NB4 (cell line): ENCODE data around the gene PIP4K2A.

Experiments
- MYC ChIP-seq: IDR thresholded peaks from 2 replicates; pipeline ENCODE4 v1.6.1; 2011; ENCODE audit warnings: low read depth, low read length
- POLR2A ChIP-seq: IDR thresholded peaks from 2 replicates; pipeline ENCODE4 v1.6.1; 2011; ENCODE audit warnings: mild to moderate bottlenecking; ENCODE audit not compliant: insufficient read length; ENCODE audit errors: extremely low read depth
- TF ChIP-seq, protein P1 (sequence below): IDR thresholded peaks from one replicate; pipeline ENCODE4 v1.5.1; 2012; ENCODE audit warnings: low read depth, low read length
- TF ChIP-seq, protein P2 (sequence below): IDR thresholded peaks from 2 replicates; pipeline ENCODE4 v1.6.1; 2011; ENCODE audit warnings: low read depth, low read length

DNA sequence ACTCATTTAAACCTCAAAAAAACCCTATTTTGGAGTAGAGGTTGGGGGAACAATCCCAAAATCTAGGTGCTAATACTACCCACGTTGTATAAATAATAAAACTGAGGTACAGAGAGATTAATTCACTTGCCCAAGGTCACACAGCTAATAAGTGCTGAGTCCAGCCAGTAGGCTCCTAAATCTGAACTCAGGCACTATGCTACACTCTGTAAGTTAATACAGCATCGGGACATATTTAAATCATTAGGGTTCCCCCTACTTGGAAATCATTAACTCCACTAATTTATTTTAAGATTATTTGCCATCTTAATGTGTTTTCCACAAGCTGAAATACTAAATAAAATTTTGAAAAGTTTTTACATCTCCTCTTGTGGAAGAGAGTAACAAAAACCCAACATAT, 24.2 kb downstream of the PIP4K2A start:
- TF ChIP-seq, protein P1, sequence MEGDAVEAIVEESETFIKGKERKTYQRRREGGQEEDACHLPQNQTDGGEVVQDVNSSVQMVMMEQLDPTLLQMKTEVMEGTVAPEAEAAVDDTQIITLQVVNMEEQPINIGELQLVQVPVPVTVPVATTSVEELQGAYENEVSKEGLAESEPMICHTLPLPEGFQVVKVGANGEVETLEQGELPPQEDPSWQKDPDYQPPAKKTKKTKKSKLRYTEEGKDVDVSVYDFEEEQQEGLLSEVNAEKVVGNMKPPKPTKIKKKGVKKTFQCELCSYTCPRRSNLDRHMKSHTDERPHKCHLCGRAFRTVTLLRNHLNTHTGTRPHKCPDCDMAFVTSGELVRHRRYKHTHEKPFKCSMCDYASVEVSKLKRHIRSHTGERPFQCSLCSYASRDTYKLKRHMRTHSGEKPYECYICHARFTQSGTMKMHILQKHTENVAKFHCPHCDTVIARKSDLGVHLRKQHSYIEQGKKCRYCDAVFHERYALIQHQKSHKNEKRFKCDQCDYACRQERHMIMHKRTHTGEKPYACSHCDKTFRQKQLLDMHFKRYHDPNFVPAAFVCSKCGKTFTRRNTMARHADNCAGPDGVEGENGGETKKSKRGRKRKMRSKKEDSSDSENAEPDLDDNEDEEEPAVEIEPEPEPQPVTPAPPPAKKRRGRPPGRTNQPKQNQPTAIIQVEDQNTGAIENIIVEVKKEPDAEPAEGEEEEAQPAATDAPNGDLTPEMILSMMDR = no peak
- TF ChIP-seq MYC (no peak), POLR2A (no peak)
- TF ChIP-seq, protein P2, sequence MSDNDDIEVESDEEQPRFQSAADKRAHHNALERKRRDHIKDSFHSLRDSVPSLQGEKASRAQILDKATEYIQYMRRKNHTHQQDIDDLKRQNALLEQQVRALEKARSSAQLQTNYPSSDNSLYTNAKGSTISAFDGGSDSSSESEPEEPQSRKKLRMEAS = no peak
